NCI-H187 (cell line): ENCODE results near the gene GPRC5B.

ENCODE experiments used
- DNase-seq, 2 experiments: peaks; one replicate each; lab custom pipeline; 2025; lab: John Stamatoyannopoulos, UW

The GPRC5B gene, protein sequence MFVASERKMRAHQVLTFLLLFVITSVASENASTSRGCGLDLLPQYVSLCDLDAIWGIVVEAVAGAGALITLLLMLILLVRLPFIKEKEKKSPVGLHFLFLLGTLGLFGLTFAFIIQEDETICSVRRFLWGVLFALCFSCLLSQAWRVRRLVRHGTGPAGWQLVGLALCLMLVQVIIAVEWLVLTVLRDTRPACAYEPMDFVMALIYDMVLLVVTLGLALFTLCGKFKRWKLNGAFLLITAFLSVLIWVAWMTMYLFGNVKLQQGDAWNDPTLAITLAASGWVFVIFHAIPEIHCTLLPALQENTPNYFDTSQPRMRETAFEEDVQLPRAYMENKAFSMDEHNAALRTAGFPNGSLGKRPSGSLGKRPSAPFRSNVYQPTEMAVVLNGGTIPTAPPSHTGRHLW

GRCh38 chr16:19884611-19885450 is at the start of gene GPRC5B:
Gene GPRC5B, minus strand, starts transcription at chr16:19884848. Its CDS starts 12,003 bp downstream, at chr16:19872845.
- DNase-seq = no peak

DNA sequence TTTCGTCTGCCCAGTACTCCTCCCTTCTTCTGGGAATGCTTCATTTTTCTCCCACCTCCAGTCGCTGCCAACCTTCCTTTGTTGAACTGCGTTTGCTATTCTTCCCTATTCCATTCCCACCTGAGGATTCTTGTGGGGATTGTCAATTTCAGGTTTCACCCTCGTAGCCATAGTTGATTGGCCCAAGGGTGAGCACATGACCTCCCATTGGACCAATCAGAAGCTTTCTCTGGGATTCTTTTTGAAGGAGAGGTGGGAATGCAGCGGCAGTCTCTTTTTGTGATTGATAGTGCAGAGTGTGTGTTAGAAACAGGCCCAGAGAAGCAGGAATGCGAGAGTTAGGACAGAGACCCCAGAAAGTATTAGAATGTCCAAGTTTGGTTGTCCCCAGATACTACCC is 49.1 kb upstream of the GPRC5B start:
- no peak for DNase-seq

DNA sequence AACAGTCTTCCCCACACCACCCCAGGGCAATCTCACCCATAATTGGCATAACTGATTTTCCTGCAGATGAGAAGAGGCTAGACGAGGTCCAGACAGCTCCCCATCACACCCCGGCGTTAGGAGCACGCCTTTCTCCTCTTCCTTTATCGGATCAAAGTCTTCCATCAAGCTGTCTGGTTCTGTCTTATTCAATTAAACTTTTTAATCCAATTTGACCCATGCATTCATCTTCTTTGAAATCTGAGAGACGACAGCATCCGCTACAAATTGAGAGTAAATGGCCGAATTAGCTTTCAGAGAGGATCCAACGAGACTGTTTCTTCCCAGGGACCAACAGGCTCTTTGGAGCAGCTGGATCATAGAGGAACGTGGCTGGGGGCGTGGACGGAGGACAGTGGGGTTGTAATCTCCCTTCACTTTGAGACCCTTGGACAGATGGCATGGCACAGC is 44.4 kb upstream of the GPRC5B start:
- DNase-seq = no peak

- no peak for DNase-seq
Observed at GRCh38 chr16:19928432-19928831, 43.8 kb upstream of the GPRC5B start.

DNA sequence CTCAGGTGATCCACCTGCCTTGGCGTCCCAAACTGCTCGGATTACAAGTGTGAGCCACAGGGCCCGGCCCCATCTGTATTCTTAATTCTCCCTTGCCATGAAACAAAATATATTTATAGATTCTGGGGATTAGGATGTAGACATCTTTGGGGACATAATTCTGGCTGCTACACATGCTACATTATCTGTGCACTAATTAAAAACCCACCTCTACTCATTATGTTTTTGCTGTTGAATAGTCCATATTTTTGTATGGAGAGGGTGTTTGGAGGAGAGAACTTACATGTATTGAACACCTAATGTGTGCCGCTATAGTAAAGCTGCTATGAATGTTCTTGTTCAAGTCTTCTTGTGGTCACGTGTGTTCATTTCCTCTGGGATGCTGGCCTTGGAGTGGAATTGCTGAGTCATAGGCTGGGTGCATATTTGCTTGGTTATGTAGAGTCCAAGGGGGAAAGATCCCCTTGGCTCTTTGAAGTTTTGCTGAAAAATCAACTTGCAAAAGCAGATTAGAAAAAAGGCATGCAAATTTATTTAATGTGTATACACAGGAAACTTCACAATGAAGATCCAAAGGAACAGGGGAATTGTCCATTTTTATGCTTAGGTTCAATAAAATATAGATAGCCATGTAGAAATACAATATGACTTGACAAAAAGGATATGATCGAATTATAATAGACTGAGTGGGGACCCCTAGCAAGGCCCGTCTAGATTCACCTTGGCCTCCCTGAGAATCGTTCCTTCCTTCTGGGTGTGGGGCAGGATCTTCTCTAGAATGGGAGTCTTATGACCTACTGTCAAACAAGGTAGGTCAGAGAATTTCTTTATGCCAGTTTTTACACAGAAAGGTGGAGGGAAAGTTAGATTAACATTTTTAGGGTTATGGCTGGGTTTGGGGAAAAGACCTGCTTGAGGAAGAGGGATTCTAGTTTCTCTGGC is 42.1 kb upstream of the GPRC5B start:
- no peak for DNase-seq

DNA sequence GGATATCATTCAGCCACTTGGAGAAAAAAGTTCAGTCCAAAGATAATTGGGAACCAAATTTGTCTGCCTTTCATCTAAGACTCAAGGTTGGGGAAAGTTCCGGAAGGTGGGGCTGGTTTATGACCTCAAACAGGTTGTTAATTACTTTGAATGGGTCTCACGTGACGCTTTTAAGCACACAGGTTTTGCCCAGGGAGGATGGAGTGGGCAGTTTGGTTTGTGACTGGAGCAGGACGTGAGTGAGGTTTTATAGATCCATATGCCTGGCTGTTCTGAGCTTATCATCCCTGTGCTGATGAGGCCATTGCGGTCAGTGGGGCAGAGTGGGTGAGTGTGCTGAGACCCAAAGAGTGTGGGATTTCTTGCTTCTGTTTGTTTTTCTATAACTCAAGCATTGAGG is 38.7 kb upstream of the GPRC5B start:
- no peak for DNase-seq

GRCh38 chr16:19919142-19919541 is 34.5 kb upstream of the GPRC5B start:
- no peak for DNase-seq

- no peak for DNase-seq
Observed at GRCh38 chr16:19916064-19916463, 31.4 kb upstream of the GPRC5B start.

- DNase-seq = no peak
Observed at GRCh38 chr16:19914877-19915276, 30.2 kb upstream of the GPRC5B start.

GRCh38 chr16:19913340-19913645 is 28.6 kb upstream of the GPRC5B start:
- DNase-seq = no peak

GRCh38 chr16:19912455-19913339 is 28.0 kb upstream of the GPRC5B start:
- no peak for DNase-seq

GRCh38 chr16:19911747-19912454 is 27.3 kb upstream of the GPRC5B start:
- DNase-seq = no peak

GRCh38 chr16:19911204-19911603 is 26.6 kb upstream of the GPRC5B start:
- no peak for DNase-seq

DNA sequence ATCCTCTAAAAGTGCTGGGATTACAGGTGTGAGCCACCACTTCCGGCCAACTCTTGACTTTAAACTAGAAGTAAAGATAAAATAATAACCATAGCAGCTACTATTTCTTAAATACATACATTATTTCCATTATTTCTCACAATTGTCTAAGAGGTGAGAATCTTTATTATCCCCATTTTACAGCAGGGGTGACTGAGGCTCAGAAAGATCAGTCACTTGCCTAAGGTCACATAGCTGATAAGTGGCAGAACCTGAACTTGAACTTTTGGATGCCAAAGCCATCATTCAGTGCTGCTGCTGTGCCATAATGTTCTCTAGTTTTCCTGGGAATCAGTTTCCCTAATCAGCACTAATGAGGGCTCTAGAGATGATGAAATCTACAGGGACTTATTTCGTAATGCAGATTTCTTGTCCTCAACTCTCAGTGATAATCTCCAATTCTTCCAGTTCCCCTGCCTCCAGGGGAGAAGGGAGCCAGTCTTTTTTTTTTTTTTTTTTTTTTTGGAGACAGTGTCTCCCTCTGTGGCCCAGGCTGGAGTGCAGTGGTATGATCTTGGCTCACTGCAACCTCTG is 25.2 kb upstream of the GPRC5B start:
- no peak for DNase-seq

- no peak for DNase-seq
Observed at GRCh38 chr16:19908921-19909320, 24.3 kb upstream of the GPRC5B start.

DNA sequence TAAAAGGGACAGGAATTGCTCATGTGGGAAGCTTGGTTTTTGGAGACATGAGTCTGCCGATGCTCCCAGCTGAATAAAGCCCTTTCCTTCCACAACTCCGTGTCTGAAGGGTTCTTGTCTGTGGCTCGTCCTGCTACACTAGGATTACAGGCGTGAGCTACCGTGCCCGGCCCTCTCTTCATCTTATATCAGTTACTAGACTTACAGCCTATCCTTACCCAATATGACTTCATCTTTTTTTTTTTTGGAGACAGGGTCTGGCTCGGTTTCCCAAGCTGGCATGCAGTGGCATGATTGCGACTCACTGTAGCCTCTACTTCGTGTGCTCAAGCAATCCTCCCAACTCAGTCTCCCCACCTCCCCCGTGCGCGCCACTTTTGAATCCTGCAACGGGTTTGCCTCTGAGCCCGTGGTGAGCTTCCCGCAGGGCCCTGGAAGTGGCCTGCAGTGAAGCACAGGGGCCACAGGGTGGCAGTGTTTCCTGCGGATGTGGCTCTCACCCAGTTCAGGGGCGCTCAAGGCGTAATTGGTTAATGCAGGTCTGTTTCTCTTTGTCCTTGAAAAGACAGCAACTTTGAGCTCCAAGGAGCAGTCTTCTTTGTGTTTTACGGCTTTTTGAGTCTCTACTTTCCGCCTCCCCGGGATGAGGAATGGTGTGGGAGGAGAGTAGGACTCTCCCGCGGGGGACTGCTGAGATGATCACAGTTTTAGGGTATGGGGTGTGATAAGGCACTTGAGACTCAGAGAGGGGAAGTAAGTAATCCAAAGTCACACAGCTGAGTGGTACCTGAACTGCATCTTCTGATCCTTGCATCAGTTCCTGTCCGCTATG is 22.7 kb upstream of the GPRC5B start:
- DNase-seq = peak in 1 of 2 experiments; percentile 7

DNA sequence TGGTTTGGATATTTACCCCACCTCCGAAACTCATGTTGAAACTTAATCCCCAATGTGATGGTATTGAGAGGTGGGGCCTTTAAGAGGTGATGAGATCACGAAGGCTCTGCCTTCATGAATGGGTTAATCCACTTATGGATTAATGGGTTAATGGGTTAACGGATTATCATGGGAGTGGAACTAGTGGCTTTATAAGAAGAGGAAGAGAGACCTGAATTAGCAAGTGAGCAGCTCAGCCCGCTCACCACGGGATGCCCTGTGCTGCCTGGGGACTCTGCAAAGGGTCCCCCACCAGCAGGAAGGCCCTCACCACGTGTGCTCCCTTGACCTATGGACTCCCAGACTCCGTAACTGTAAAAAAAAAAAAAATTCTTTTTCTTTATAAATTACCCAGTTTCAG is 16.5 kb upstream of the GPRC5B start:
- no peak for DNase-seq

GRCh38 chr16:19899605-19899955 is 14.9 kb upstream of the GPRC5B start:
- DNase-seq = no peak

DNA sequence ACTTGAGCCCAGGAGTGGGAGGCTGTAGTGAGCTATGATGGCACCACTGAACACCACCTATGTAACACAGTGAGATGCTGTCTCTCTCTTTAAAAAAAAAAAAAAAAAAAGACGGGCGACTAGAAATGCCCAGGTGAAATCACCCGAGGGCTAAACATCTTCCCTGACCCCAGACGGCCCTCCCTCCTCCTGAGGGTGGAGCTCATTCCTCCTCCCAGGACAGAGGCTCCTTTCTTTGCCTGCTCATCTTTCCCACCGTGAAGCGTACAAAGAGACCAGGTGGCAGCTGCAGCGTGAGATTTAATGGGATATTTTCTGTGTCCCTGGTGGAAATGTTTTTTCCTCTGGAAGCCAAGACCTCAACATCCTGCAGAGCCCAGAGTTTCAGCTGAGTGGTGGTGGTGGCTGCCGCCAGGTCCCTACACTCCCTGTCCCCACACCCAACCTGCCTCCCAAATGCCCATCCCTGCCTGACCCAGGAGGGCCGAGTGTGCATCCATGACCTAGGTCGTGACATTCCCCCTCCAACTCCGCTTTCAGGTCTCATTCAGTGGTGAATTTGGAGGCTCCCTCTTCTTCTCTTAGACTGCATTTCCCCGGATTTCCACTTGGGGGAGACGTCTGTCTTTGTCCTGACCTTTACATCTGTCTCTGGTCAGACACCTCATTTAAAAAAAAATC is 14.4 kb upstream of the GPRC5B start:
- DNase-seq = peak in 1 of 2 experiments; percentile 1
